ENCODE results near the gene ELANE. TPM values are rescaled to one million over a fixed set of nuclear protein-coding genes. Genes with fewer than 3 reads are reported as not detected.
"Not testable (repeated sequence)": the region's sequence is repeated elsewhere in the genome, so short reads cannot be mapped to it uniquely, and the experiment has no call there.

The ELANE gene
- total RNA-seq, 1 experiment from 2014 or later: not detected

DNA sequence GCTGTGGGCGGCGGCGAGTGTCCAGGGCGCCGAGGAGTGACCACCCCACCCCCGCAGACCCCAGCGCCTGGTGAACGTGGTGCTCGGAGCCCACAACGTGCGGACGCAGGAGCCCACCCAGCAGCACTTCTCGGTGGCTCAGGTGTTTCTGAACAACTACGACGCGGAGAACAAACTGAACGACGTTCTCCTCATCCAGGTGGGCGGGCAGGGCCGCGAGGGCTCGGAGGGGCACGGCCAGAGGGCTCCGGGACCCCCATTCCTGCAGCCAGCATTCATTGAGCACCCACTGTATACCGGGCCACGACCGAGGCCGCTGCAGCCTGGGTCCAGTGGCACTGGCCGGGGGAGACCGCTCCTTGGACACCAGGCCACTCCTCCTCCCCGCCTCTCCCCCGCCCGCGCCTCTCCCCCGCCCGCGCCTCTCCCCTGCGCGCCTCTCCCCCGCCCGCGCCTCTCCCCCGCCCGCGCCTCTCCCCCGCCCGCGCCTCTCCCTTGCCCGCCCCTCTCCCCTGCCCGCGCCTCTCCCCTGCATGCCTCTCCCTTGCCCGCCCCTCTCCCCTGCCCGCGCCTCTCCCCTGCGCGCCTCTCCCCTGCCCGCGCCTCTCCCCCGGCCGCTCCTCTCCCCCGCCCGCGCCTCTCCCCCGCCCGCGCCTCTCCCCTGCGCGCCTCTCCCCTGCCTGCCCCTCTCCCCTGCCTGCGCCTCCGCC, 8.1 kb upstream of the ELANE start:
- H3K27ac ChIP-seq (ENCODE audit: low read length): no peak overlapping the region
- H4K20me1 ChIP-seq (ENCODE audit: insufficient read depth, low read depth, low read length): no peaks in the 10 kb centered on the region
- no peak overlapping the region for H3K9ac ChIP-seq (ENCODE audit: low read length)
- H3K9me2 ChIP-seq (replicated peaks; ENCODE audit: insufficient read depth, low read length): no peaks in the 10 kb centered on the region
- no peaks in the 10 kb centered on the region for H3K27me3 ChIP-seq (ENCODE audit: low read length)
- H3K4me1 ChIP-seq (ENCODE audit: low read length): no peaks in the 10 kb centered on the region
- no peak overlapping the region for H3K4me2 ChIP-seq (ENCODE audit: low read depth, low read length, poor library complexity, severe bottlenecking)
- H3K79me2 ChIP-seq (ENCODE audit: low read length): no peaks in the 10 kb centered on the region
- no peak overlapping the region for H2AFZ ChIP-seq (ENCODE audit: low read length)
- H3K9me3 ChIP-seq (ENCODE audit: low read length): no peaks in the 10 kb centered on the region
- DNase-seq: no peak
- no peak overlapping the region for H3K4me3 ChIP-seq (ENCODE audit: low read length)
- H3K36me3 ChIP-seq (ENCODE audit: insufficient read depth, low read length): no peaks in the 10 kb centered on the region

DNA sequence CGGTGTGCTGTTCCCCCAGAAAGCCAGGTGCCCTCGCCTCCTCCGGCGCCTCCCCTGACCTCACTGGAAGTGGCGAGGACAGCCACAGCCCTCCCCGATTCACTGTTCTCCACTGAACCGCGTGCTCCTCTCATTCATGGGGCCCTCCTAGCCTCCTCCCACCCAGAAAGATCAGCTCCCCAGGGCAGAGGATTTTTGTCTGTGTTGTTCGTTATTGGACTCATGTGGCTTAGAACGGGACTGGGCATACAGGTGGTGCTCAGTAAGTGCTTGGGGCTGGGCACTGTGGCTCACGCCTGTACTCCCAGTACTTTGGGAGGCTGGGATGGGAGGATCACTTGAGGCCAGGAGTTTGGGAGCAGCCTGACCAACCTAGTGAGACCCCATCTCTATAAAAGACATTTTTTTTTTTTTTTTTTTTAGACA, 7.5 kb upstream of the ELANE start:
- no peaks in the 10 kb centered on the region for H4K20me1 ChIP-seq (ENCODE audit: insufficient read depth, low read depth, low read length)
- H3K4me1 ChIP-seq (ENCODE audit: low read length): no peaks in the 10 kb centered on the region
- no peaks in the 10 kb centered on the region for H3K9me3 ChIP-seq (ENCODE audit: low read length)

DNA sequence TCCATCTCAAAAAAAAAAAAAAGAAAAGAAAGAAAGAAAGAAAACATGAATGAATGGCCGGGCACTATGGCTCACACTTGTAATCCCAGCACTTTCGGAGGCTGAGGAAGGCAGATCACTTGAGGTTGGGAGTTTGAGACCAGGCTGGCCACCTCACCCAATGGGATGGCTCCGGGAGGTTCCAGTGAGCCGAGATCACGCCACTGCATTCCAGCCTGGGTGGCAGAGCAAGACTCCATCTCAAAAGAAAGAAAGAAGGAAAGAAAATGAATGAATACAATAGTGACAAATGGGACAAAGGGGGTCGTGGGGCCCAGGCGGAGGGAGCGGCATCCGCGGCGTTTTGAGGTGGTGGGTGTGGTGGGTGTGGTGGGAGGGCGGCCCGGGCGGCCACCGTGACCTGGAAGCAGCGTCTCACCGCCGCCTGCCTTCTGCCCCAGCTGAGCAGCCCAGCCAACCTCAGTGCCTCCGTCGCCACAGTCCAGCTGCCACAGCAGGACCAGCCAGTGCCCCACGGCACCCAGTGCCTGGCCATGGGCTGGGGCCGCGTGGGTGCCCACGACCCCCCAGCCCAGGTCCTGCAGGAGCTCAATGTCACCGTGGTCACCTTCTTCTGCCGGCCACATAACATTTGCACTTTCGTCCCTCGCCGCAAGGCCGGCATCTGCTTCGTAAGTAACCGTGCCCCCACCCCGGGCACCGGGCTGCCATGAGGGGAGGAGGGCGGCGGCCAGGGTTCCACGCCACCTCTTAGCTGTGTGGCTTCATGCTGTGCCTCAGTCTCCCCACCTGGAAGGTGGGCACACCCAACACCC, 6.2 kb upstream of the ELANE start:
- no peak for DNase-seq
- no peaks in the 10 kb centered on the region for H4K20me1 ChIP-seq (ENCODE audit: insufficient read depth, low read depth, low read length)
- H3K79me2 ChIP-seq (ENCODE audit: low read length): no peaks in the 10 kb centered on the region
- no peaks in the 10 kb centered on the region for H3K9me3 ChIP-seq (ENCODE audit: low read length)
- H3K4me2 ChIP-seq (ENCODE audit: low read depth, low read length, poor library complexity, severe bottlenecking): no peak overlapping the region
- no peak overlapping the region for H3K9ac ChIP-seq (ENCODE audit: low read length)
- H3K27ac ChIP-seq (ENCODE audit: low read length): no peak overlapping the region
- H3K4me3 ChIP-seq (ENCODE audit: low read length): no peak overlapping the region
- H3K27me3 ChIP-seq (ENCODE audit: low read length): no peaks in the 10 kb centered on the region
- no peaks in the 10 kb centered on the region for H3K36me3 ChIP-seq (ENCODE audit: insufficient read depth, low read length)
- no peaks in the 10 kb centered on the region for H3K4me1 ChIP-seq (ENCODE audit: low read length)
- H3K9me2 ChIP-seq (replicated peaks; ENCODE audit: insufficient read depth, low read length): no peaks in the 10 kb centered on the region
- H2AFZ ChIP-seq (ENCODE audit: low read length): no peak overlapping the region

More for the DNA sequence above, 7.5 kb upstream of the ELANE start:
- no peak overlapping the region for H3K4me2 ChIP-seq (ENCODE audit: low read depth, low read length, poor library complexity, severe bottlenecking)
- no peak overlapping the region for H3K9ac ChIP-seq (ENCODE audit: low read length)
- H3K4me3 ChIP-seq (ENCODE audit: low read length): no peak overlapping the region
- DNase-seq: no peak
- H3K9me2 ChIP-seq (replicated peaks; ENCODE audit: insufficient read depth, low read length): no peaks in the 10 kb centered on the region
- H3K27ac ChIP-seq (ENCODE audit: low read length): no peak overlapping the region
- H3K79me2 ChIP-seq (ENCODE audit: low read length): no peaks in the 10 kb centered on the region
- H3K36me3 ChIP-seq (ENCODE audit: insufficient read depth, low read length): no peaks in the 10 kb centered on the region
- no peaks in the 10 kb centered on the region for H3K27me3 ChIP-seq (ENCODE audit: low read length)
- no peak overlapping the region for H2AFZ ChIP-seq (ENCODE audit: low read length)

DNA sequence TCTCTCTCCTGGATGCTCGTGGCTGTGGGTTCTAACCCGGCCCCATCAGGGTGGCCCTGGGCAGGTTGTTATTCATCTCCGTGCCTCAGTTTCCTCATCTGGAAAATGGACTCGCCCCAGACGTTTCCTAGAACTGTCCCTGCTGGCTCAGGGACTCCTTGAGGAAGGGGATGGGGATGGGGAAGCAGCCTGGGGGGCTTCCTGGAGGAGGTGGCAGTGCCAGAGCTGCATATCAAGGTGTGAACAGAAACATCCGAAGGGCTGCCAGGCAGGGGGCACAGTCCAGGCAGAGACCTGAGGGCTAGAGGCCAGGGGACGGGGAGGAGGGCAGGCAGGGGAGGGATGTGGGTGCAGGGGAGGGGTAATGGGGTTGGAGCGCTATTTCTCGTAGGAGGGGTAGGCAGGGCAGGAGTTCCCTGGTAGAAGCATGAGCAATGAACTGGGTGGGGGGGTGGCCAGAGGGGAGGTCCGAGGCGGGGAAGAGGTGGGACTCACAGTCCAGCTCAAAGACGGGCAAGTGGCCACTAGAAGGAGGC, 3.6 kb upstream of the ELANE start:
- Histone ChIP-seq H4K20me1 (ENCODE audit: insufficient read depth, low read depth, low read length) (no peaks in the 10 kb centered on the region), H3K9me2 (replicated peaks; ENCODE audit: insufficient read depth, low read length) (no peaks in the 10 kb centered on the region), H3K9ac (ENCODE audit: low read length) (no peak overlapping the region), H3K27ac (ENCODE audit: low read length) (no peak overlapping the region), H3K9me3 (ENCODE audit: low read length) (no peaks in the 10 kb centered on the region), H2AFZ (ENCODE audit: low read length) (no peak overlapping the region), H3K36me3 (ENCODE audit: insufficient read depth, low read length) (no peaks in the 10 kb centered on the region), H3K4me3 (ENCODE audit: low read length) (no peak overlapping the region), H3K4me1 (ENCODE audit: low read length) (no peaks in the 10 kb centered on the region), H3K27me3 (ENCODE audit: low read length) (no peaks in the 10 kb centered on the region), H3K4me2 (ENCODE audit: low read depth, low read length, poor library complexity, severe bottlenecking) (no peak overlapping the region), H3K79me2 (ENCODE audit: low read length) (no peaks in the 10 kb centered on the region)
- DNase-seq: no peak

DNA sequence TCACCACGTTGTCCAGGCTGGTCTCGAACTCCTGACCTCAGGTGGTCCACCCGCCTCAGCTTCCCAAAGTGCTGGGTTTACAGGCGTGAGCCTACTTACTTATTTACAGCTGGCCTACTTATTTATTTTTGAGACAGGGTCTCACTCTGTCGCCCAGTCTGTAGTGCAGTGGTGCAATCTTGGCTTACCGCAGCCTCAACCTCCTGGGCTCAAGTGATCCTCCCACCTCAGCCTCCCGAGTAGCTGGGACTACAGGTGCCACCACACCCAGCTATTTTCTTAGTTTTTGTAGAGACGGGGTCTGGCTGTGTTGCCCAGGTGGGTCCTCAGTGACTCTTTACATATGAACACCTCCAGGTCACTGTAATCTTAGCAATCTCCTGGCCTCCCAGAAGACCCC, 2.9 kb upstream of the ELANE start:
- not testable (repeated sequence) for H3K79me2 ChIP-seq (ENCODE audit: low read length); H3K9ac ChIP-seq (ENCODE audit: low read length); H3K27me3 ChIP-seq (ENCODE audit: low read length); H3K9me2 ChIP-seq (replicated peaks; ENCODE audit: insufficient read depth, low read length); H3K27ac ChIP-seq (ENCODE audit: low read length); H3K4me1 ChIP-seq (ENCODE audit: low read length); DNase-seq; H3K4me3 ChIP-seq (ENCODE audit: low read length); H3K9me3 ChIP-seq (ENCODE audit: low read length); H3K4me2 ChIP-seq (ENCODE audit: low read depth, low read length, poor library complexity, severe bottlenecking); H4K20me1 ChIP-seq (ENCODE audit: insufficient read depth, low read depth, low read length); H2AFZ ChIP-seq (ENCODE audit: low read length); H3K36me3 ChIP-seq (ENCODE audit: insufficient read depth, low read length)

DNA sequence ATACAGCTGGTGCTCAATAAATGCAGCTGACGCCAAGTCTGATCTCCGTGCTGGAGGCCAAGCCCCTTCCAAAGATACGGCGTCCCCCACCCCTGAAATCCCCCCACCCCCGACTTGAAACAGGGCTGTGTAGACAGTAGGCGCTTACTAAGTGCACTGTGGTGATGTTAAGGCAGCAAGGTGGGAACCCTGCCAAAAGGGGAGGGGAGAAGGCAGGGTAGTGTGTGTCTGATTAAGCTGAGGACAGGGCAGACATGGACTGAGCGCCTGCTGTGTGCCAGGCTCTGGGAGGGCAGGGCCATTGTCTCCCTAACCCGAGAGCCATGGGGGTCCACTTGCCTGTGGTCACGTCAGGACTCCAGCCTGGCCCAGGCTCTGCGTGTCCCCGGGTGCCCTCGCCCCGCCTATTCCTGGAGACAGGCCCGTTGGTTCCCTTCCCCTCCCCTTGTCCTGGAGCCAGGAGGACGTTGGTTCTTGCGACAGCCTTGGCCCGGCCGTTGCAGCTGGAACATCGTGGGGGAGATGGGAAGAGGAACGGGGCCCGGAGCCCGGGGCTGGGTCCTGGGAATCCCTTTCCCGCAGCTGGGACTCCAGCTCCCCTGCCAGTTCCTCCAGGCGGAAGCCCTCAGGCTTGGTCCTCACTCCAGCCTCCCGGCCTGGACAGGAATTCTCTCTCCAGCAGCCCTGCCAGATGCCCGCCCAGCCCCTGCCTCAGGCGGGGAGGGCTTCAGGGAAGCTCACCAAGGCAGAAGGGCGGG, 1.7 kb upstream of the ELANE start:
- no peak for DNase-seq
- no peaks in the 10 kb centered on the region for H3K4me1 ChIP-seq (ENCODE audit: low read length)
- no peak overlapping the region for H2AFZ ChIP-seq (ENCODE audit: low read length)
- H3K4me3 ChIP-seq (ENCODE audit: low read length): no peak overlapping the region
- H3K27me3 ChIP-seq (ENCODE audit: low read length): no peaks in the 10 kb centered on the region
- H3K36me3 ChIP-seq (ENCODE audit: insufficient read depth, low read length): no peaks in the 10 kb centered on the region
- no peaks in the 10 kb centered on the region for H4K20me1 ChIP-seq (ENCODE audit: insufficient read depth, low read depth, low read length)
- no peaks in the 10 kb centered on the region for H3K9me2 ChIP-seq (replicated peaks; ENCODE audit: insufficient read depth, low read length)
- H3K4me2 ChIP-seq (ENCODE audit: low read depth, low read length, poor library complexity, severe bottlenecking): no peak overlapping the region
- H3K79me2 ChIP-seq (ENCODE audit: low read length): no peaks in the 10 kb centered on the region
- H3K9me3 ChIP-seq (ENCODE audit: low read length): no peaks in the 10 kb centered on the region
- H3K27ac ChIP-seq (ENCODE audit: low read length): no peak overlapping the region
- H3K9ac ChIP-seq (ENCODE audit: low read length): no peak overlapping the region

DNA sequence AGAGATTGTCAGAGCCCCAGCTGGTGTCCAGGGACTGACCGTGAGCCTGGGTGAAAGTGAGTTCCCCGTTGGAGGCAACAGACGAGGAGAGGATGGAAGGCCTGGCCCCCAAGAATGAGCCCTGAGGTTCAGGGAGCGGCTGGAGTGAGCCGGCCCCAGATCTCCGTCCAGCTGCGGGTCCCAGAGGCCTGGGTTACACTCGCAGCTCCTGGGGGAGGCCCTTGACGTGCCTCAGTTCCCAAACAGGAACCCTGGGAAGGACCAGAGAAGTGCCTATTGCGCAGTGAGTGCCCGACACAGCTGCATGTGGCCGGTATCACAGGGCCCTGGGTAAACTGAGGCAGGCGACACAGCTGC, 1.1 kb upstream of the ELANE start:
- DNase-seq: no peak
- H3K27ac ChIP-seq (ENCODE audit: low read length): no peak overlapping the region
- no peaks in the 10 kb centered on the region for H4K20me1 ChIP-seq (ENCODE audit: insufficient read depth, low read depth, low read length)
- no peaks in the 10 kb centered on the region for H3K9me3 ChIP-seq (ENCODE audit: low read length)
- H3K79me2 ChIP-seq (ENCODE audit: low read length): no peaks in the 10 kb centered on the region
- H3K9me2 ChIP-seq (replicated peaks; ENCODE audit: insufficient read depth, low read length): no peaks in the 10 kb centered on the region
- no peaks in the 10 kb centered on the region for H3K36me3 ChIP-seq (ENCODE audit: insufficient read depth, low read length)
- H3K27me3 ChIP-seq (ENCODE audit: low read length): no peaks in the 10 kb centered on the region
- no peak overlapping the region for H3K9ac ChIP-seq (ENCODE audit: low read length)
- no peak overlapping the region for H3K4me3 ChIP-seq (ENCODE audit: low read length)
- H3K4me1 ChIP-seq (ENCODE audit: low read length): no peaks in the 10 kb centered on the region
- no peak overlapping the region for H2AFZ ChIP-seq (ENCODE audit: low read length)
- H3K4me2 ChIP-seq (ENCODE audit: low read depth, low read length, poor library complexity, severe bottlenecking): no peak overlapping the region

DNA sequence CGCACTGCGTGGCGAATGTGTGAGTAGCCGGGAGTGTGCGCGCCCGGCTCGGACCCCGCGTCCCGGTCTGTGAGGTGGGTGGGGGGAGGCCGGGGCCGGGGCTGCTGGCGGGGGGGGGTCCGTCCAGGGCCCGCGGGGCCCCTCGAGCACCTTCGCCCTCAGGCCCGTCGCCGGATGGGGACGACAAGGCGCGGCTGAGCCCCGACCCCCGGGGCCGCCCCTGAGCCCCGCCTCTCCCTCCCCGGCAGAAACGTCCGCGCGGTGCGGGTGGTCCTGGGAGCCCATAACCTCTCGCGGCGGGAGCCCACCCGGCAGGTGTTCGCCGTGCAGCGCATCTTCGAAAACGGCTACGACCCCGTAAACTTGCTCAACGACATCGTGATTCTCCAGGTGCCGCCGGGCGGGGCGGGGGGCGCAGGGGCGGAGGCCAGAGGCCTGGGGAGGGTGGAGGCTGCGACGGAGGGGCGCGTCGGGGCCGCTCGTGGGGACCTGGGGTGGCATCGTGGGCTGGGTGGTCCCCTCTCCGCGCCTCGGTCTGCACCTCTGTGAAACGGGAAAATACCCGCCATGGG, 997 bp downstream of the ELANE start:
- H3K4me2 ChIP-seq (ENCODE audit: low read depth, low read length, poor library complexity, severe bottlenecking): no peak overlapping the region
- no peaks in the 10 kb centered on the region for H3K79me2 ChIP-seq (ENCODE audit: low read length)
- no peak overlapping the region for H3K4me3 ChIP-seq (ENCODE audit: low read length)
- H3K27ac ChIP-seq (ENCODE audit: low read length): no peak overlapping the region
- H3K27me3 ChIP-seq (ENCODE audit: low read length): no peaks in the 10 kb centered on the region
- no peaks in the 10 kb centered on the region for H4K20me1 ChIP-seq (ENCODE audit: insufficient read depth, low read depth, low read length)
- no peaks in the 10 kb centered on the region for H3K4me1 ChIP-seq (ENCODE audit: low read length)
- no peaks in the 10 kb centered on the region for H3K36me3 ChIP-seq (ENCODE audit: insufficient read depth, low read length)
- no peak overlapping the region for H2AFZ ChIP-seq (ENCODE audit: low read length)
- DNase-seq: no peak
- H3K9me3 ChIP-seq (ENCODE audit: low read length): no peaks in the 10 kb centered on the region
- H3K9me2 ChIP-seq (replicated peaks; ENCODE audit: insufficient read depth, low read length): no peaks in the 10 kb centered on the region
- no peak overlapping the region for H3K9ac ChIP-seq (ENCODE audit: low read length)

Measured in Karpas-422 (cell line).